ENCODE measurements around the gene GABRB2.
"Not testable (repeated sequence)": the region's sequence is repeated elsewhere in the genome, so short reads cannot be mapped to it uniquely, and the experiment has no call there.

GABRB2 gene

GRCh38 chr5:161287436-161287835 is 259.1 kb downstream of the GABRB2 start:
- DNase-seq = no peak

- DNase-seq = no peak
Measured at GRCh38 chr5:161286066-161286655, 260.4 kb downstream of the GABRB2 start.

GRCh38 chr5:161284445-161284844 is 262.1 kb downstream of the GABRB2 start:
- DNase-seq = no peak

GRCh38 chr5:161283296-161283695 is 263.2 kb downstream of the GABRB2 start:
- DNase-seq = no peak

GRCh38 chr5:161278739-161279660 is 267.5 kb downstream of the GABRB2 start:
- DNase-seq = no peak

GRCh38 chr5:161277011-161277410 is 269.5 kb downstream of the GABRB2 start:
- no peak for DNase-seq

- DNase-seq = no peak
Measured at GRCh38 chr5:161274951-161275350, 271.6 kb downstream of the GABRB2 start.

- no peak for DNase-seq
Measured at GRCh38 chr5:161273410-161273809, 273.1 kb downstream of the GABRB2 start.

GRCh38 chr5:161271816-161272215 is 274.7 kb downstream of the GABRB2 start:
- DNase-seq = no peak

GRCh38 chr5:161269125-161269524 is 277.4 kb downstream of the GABRB2 start:
- no peak for DNase-seq

- DNase-seq = no peak
Measured at GRCh38 chr5:161266954-161267353, 279.6 kb downstream of the GABRB2 start.

GRCh38 chr5:161265006-161265405 is 281.5 kb downstream of the GABRB2 start:
- no peak for DNase-seq

- DNase-seq = no peak
Measured at GRCh38 chr5:161263191-161263590, 283.3 kb downstream of the GABRB2 start.

GRCh38 chr5:161261668-161262323 is 284.7 kb downstream of the GABRB2 start:
- no peak for DNase-seq

GRCh38 chr5:161258438-161258837 is 288.1 kb downstream of the GABRB2 start:
- DNase-seq = no peak

- DNase-seq = no peak
Measured at GRCh38 chr5:161256957-161257356, 289.6 kb downstream of the GABRB2 start.

GRCh38 chr5:161252955-161253354 is 293.6 kb downstream of the GABRB2 start:
- DNase-seq = not testable (repeated sequence)

GRCh38 chr5:161246749-161247148 is 299.8 kb downstream of the GABRB2 start:
- DNase-seq = no peak

- DNase-seq = not testable (repeated sequence)
Measured at GRCh38 chr5:161245846-161246245, 300.7 kb downstream of the GABRB2 start.
